Brain microvascular endothelial cell (primary cell): ENCODE data around the gene SYCN.

ENCODE experiments used
- DNase-seq: peaks from one replicate; pipeline ENCODE4 v3.0.0-alpha.2; 2020
- H3K27ac ChIP-seq: fragments of 250-450 bp; sonication (Bioruptor Pico); 2 replicates; pipeline ENCODE4 v1.5.1; 2020; ENCODE audit warnings: mild to moderate bottlenecking, moderate library complexity
- H3K27me3 ChIP-seq: fragments of 250-450 bp; sonication (Bioruptor Pico); replicated peaks from 2 replicates; pipeline ENCODE4 v1.5.1; 2020; ENCODE audit warnings: mild to moderate bottlenecking
- H3K36me3 ChIP-seq: fragments of 250-450 bp; sonication (Bioruptor Pico); replicated peaks from 2 replicates; pipeline ENCODE4 v1.5.1; 2020; ENCODE audit warnings: mild to moderate bottlenecking
- H3K4me3 ChIP-seq: 2 replicates; pipeline ENCODE4 v1.5.1; 2011; ENCODE audit warnings: low read depth, mild to moderate bottlenecking, control low read depth, low read length, moderate library complexity
- CTCF ChIP-seq: IDR thresholded peaks from 2 replicates; pipeline ENCODE4 v1.5.1; 2011; ENCODE audit warnings: low read depth, mild to moderate bottlenecking, moderate library complexity, low read length, control low read depth, inconsistent platforms; ENCODE audit errors: missing control alignments
- in situ Hi-C: cut with HindIII; loops from 2 replicates; pipeline ENCODE4 v1.10.0; 2017; ENCODE audit warnings: low sequenced_read_pairs, low pct_ligation_motif_present

SYCN gene

DNA sequence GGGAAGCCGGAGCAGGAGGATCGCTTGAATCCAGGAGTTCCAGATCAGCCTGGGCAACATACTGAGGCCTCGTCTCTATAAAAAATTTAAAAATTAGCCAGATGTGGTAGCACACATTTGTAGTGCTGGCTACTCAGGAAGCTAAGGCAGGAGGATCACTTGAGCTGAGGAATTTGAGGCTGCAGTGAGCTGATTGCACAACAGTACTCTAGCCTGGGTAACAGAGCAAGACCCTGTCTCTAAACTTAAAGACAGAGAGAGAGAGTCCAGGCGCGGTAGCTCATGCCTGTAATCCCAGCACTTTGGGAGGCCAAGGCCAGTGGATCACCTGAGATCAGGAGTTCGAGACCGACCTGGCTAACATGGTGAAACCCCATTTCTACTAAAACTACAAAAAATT lies 36.4 kb upstream of the SYCN start:
- H3K4me3 ChIP-seq: no peak overlapping the region
- no peaks in the 10 kb centered on the region for H3K27me3 ChIP-seq
- H3K36me3 ChIP-seq: no peaks in the 10 kb centered on the region
- no peak for DNase-seq
- TF ChIP-seq CTCF: no peak
- no peak overlapping the region for H3K27ac ChIP-seq
- in situ Hi-C loops: no loop called here

- TF ChIP-seq CTCF: no peak
- in situ Hi-C loops: no loop called here
- DNase-seq: no peak
- H3K36me3 ChIP-seq: no peaks in the 10 kb centered on the region
- H3K4me3 ChIP-seq: no peak overlapping the region
- H3K27me3 ChIP-seq: no peaks in the 10 kb centered on the region
- H3K27ac ChIP-seq: no peak overlapping the region
Measured at GRCh38 chr19:39238944-39239343, 34.9 kb upstream of the SYCN start.

- no peaks in the 10 kb centered on the region for H3K27me3 ChIP-seq
- H3K4me3 ChIP-seq: no peak overlapping the region
- TF ChIP-seq CTCF: no peak
- in situ Hi-C loops: no loop called here
- H3K27ac ChIP-seq: no peak overlapping the region
- H3K36me3 ChIP-seq: no peaks in the 10 kb centered on the region
- DNase-seq: no peak
Measured at GRCh38 chr19:39238209-39238608, 34.1 kb upstream of the SYCN start.

- no peaks in the 10 kb centered on the region for H3K27me3 ChIP-seq
- no peak for TF ChIP-seq CTCF
- no peaks in the 10 kb centered on the region for H3K36me3 ChIP-seq
- no peak for DNase-seq
- no peak overlapping the region for H3K27ac ChIP-seq
- no peak overlapping the region for H3K4me3 ChIP-seq
- in situ Hi-C loops: no loop called here
Measured at GRCh38 chr19:39237200-39238184, 33.4 kb upstream of the SYCN start.

DNA sequence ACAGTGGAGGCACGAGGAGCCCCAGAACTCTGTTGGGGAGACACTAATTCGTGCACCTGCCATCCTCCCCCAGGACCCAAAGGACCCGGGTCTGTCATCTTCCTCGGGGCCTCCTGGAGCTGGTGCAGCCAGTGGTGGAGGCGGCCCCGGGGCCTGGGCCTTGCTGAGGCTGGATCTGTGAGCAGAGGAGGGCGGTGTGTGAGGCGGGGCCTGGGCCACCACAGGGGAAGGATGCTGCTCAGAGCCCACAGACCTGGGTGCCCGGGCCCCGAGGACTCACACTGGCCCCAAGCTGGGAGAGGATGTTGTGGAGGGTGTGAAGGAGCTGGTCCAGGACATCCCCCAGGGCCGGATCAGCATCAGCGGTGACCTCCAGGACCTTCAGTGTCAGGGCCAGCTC lies 32.5 kb upstream of the SYCN start:
- Histone ChIP-seq H3K27me3 (no peaks in the 10 kb centered on the region), H3K27ac (no peak overlapping the region), H3K4me3 (no peak overlapping the region), H3K36me3 (no peaks in the 10 kb centered on the region)
- no peak for DNase-seq
- no peak for TF ChIP-seq CTCF
- in situ Hi-C loops: no loop called here
